NCI-H1694 (cell line): ENCODE data around the gene CYP4F8.
"Not testable (repeated sequence)": the region's sequence is repeated elsewhere in the genome, so short reads cannot be mapped to it uniquely, and the experiment has no call there.

Source experiments
- DNase-seq: peaks from one replicate; lab custom pipeline; 2025; lab: John Stamatoyannopoulos, UW

Gene CYP4F8

GRCh38 chr19:15614507-15615379 is at the start of gene CYP4F8:
CYP4F8 (plus strand) TSS chr19:15615218; CDS start chr19:15615617, 399 bp downstream.
- DNase-seq, result no peak

DNA sequence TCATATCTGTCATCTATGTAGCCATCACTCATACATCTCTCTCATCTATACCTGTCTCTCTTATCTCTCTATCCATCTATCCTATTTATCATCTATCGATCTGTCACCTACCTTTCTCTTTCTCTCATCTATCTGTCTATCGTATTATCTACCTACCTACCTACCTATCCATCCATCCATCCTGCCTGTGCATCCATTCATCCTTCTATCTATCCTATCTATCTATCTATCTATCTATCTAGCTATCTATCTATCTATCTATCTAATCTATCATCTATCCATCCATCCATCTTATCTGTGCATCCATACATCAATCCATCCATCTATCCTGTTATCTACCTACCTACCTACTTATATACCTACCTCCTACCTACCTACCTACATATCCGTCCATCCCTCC is 44.6 kb upstream of the CYP4F8 start:
- DNase-seq, result no peak

- no peak for DNase-seq
These were observed 39.6 kb upstream of the CYP4F8 start for GRCh38 chr19:15575406-15575805.

GRCh38 chr19:15576526-15577156 is 38.4 kb upstream of the CYP4F8 start:
- DNase-seq, result no peak

DNA sequence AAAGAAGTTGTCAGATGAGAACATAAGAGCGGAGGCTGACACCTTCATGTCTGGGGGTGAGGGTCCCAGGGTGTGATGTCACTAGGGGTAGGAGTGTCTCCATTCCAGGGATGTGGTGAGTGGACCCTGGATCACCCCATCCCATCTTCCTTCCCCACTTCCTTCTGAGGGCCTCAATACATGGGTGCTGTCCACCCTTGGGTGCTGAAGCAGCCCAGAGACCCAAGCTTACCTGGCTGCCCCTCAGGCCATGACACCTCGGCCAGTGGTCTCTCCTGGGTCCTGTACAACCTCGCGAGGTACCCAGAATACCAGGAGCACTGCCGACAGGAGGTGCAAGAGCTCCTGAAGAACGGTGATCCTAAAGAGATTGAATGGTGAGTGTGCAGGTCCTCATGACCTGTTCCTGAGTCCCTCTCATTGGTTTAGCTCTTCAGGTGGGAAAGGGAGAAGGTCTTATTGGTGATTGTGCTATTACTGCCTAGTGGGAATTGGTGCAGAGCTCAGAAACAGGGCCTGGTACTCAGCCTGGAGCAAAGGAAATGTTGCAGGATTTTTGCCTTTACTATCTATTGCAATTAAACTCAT is 37.7 kb upstream of the CYP4F8 start:
- no peak for DNase-seq

DNA sequence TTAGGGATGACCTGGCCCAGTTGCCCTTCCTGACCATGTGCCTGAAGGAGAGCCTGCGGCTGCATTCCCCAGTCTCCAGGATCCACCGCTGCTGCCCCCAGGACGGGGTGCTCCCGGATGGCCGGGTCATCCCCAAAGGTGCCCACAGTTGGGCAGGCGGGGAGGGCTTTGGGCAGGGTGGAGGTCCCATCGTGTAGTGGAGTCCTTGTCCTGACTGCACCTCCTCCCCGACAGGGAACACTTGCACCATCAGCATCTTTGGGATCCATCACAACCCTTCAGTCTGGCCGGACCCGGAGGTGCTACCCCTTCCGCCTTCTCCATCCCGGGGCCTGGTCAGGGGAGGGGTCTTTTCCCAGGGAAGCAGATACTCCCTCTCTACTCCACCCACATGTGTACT is 31.7 kb upstream of the CYP4F8 start:
- DNase-seq, result no peak

DNA sequence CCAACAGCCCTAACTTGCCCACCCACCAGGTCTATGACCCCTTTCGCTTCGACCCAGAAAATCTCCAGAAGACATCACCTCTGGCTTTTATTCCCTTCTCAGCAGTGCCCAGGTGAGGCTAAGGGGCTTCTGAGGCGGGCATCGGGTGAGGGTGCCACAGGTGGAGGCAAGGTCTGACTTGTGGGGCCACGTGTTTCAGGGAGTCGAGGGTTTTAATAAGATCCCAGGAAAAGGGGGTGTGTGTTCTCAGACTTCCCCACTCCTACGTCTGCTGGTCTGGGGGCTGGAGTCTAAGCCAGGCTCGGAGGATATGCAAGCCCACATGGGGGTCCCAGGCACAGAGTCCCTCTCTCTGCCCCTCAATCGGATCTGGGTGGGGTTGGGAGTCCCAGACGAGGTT is 30.9 kb upstream of the CYP4F8 start:
- DNase-seq, result no peak

GRCh38 chr19:15584541-15585115 is 30.4 kb upstream of the CYP4F8 start:
- peak; percentile 13 for DNase-seq

GRCh38 chr19:15587663-15588062 is 27.4 kb upstream of the CYP4F8 start:
- DNase-seq, result no peak

GRCh38 chr19:15588265-15588664 is 26.8 kb upstream of the CYP4F8 start:
- DNase-seq, result no peak

GRCh38 chr19:15589760-15590451 is 25.1 kb upstream of the CYP4F8 start:
- no peak for DNase-seq

- DNase-seq, result no peak
These were observed 23.2 kb upstream of the CYP4F8 start for GRCh38 chr19:15591796-15592195.

- not testable (repeated sequence) for DNase-seq
These were observed 22.5 kb upstream of the CYP4F8 start for GRCh38 chr19:15592506-15592905.

DNA sequence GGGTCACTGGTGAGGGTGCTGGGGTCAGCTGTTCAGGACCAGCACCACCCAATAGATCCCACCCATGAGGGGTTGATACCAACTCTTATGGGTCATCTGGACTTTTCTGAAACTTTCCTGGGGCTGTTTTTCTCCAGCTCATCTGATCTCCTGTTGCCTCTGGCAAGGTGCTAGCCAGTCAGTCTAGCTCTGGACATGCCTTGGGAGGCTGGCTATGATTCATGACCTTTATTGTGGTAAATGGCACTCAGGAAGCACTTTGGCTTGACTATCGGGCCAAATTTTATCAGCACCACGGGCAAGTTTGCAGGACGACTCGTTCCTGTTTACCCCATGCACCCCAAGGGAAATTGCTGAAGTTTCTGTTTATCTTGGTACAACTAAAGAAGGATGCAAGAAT is 21.3 kb upstream of the CYP4F8 start:
- DNase-seq, result not testable (repeated sequence)

- DNase-seq, result no peak
These were observed 19.9 kb upstream of the CYP4F8 start for GRCh38 chr19:15595069-15595468.

DNA sequence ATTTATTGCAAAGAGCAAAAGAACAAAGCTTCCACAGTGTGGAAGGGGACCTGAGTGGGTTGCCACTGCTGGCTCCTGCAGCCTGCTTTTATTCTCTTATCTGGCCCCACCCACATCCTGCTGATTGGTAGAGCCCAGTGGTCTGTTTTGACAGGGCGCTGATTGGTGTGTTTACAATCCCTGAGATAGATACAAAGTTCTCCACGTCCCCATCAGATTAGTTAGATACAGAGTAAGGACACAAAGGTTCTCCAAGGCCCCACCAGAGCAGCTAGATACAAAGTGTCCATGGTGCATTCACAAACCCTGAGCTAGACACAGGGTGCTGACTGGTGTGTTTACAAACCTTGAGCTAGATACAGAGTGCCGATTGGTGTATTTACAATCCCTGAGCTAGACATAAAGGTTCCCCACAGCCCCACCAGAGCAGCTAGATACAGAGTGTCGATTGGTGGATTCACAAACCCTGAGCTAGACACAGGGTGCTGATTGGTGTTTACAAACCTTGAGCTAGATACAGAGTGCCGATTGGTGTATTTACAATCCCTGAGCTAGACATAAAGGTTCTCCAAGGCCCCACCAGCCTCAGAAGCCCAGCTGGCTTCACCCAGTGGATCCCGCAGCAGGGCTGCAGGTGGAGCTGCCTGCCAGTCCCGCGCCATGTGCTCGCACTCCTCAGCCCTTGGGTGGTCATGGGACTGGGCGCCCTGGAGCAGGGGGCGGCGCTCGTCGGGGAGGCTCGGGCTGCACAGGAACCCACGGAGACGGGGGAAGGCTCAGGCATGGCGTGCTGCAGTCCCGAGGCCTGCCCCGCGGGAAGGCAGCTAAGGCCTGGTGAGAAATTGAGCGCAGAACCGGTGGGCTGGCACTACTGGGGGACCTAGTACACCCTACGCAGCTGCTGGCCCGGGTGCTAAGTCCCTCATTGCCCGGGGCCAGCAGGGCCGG is 6.8 kb upstream of the CYP4F8 start:
- DNase-seq, result not testable (repeated sequence)

- DNase-seq, result no peak
These were observed 5.8 kb upstream of the CYP4F8 start for GRCh38 chr19:15609261-15609660.

GRCh38 chr19:15612342-15612741 is 2.7 kb upstream of the CYP4F8 start:
- DNase-seq, result no peak

- DNase-seq, result no peak
These were observed 1.7 kb upstream of the CYP4F8 start for GRCh38 chr19:15613338-15613737.

GRCh38 chr19:15615526-15615925 is 508 bp downstream of the CYP4F8 start:
- no peak for DNase-seq

DNA sequence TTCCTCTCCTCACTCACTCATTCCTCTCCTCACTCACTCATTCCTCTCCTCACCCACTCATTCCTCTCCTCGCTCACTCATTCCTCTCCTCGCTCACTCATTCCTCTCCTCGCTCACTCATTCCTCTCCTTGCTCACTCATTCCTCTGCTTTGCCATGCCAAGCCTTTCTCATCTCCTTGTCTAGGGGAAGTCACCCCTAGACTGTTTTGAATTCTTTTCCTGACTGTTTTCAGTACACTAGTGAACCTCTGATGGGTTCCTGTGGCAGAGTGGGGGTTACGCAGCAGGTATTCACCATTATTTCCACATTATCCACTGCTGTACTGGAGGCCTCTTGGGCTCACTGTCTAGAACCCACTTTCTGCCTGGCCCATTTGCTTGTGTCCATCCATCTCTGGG is 1.2 kb downstream of the CYP4F8 start:
- DNase-seq, result no peak
